HTR-8/SVneo (cell line): ENCODE measurements around the gene NEUROG3.

ENCODE experiments used
- DNase-seq: peaks from one replicate; pipeline ENCODE4 v3.0.0; 2011; ENCODE audit warnings: low spot score, mixed read lengths; ENCODE audit not compliant: insufficient read length
- FAIRE-seq: peaks from 2 replicates; lab custom pipeline; 2011; peaks lifted over from hg19 to GRCh38; lab: Jason Lieb, UNC

NEUROG3 gene, protein sequence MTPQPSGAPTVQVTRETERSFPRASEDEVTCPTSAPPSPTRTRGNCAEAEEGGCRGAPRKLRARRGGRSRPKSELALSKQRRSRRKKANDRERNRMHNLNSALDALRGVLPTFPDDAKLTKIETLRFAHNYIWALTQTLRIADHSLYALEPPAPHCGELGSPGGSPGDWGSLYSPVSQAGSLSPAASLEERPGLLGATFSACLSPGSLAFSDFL

DNA sequence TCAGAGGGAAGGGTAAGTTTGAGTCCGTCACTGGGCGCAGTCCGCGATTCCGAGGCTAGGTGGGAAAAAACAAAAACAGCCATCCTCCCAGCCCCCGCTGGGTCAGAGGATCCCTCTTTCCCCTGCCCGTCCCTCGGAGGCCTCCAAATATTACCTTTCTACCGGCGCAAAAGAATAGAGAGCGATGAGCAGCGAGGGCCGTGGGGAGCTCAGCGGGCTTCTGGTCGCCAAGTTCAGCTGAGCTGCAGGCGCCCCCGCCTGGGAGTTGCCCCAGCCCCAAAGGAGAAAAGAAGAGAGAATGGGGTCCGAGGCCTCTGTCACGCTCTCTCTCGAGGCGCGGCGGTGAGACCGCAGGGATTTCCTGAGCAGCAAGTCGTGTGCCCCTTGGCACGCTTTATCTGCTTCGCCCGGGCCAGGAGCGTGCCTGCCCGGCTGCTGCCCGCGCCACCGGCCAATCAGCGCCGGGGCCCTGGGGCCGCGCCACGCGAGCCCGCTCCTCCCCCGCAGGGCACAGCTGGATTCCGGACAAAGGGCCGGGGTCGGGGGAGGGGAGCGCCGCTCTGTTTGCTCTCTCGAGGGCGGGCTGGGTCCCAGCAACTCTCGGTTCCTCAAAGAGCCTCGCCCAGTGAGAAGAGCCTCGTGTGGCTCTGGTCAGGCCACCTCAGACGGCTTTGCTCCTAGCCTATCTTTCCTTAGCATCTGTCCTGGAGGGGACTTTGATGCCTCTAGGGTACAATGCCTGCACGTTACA lies at the start of gene NEUROG3:
NEUROG3 (minus strand) TSS at position 367 of the 751 bp plus-strand sequence. CDS start 379 bp downstream, outside the sequence.
- no peak for DNase-seq
- FAIRE-seq, result no peak

- no peak for FAIRE-seq
- DNase-seq, result no peak
Measured at GRCh38 chr10:69620625-69621024, 47.4 kb upstream of the NEUROG3 start.

DNA sequence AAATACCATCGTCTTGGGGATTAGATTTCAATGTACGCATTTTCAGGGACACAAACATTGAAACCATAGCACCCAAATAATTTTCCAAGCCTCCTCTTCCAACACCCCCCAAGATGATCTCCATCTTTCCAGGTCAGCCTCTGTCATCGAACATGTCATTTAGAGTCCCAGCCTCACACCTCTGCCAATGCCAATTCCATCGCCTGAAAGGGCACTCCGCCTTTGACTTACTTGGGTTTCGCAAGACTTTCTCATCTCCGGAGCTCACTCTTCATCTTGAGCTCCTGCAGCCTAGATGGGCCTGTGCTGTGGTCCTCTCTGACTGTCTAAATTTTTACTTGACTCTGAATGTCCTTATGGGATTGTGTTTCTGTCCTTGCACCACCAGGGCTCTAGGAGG lies 46.4 kb upstream of the NEUROG3 start:
- DNase-seq (no peak), FAIRE-seq (no peak)

DNA sequence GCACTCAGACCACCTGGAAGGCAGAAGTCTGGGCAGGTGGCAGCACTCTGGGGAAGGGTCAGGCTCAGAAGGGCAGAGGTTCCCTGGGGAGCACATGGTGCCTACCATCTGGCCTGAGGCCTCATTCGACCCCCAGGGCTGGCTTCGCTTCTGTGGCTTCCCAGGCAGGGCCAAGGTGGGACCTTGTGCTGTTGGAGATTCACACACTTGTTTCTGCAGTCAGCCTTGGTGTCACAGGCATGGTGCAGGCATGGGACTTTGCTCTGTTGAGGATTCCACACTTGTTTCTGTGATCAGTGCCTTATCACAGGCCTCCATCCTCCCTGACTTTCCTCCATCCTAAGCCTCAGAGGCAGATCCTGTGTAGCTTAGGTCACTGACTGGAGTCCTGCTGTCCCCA lies 45.5 kb upstream of the NEUROG3 start:
- FAIRE-seq (no peak), DNase-seq (no peak)

DNA sequence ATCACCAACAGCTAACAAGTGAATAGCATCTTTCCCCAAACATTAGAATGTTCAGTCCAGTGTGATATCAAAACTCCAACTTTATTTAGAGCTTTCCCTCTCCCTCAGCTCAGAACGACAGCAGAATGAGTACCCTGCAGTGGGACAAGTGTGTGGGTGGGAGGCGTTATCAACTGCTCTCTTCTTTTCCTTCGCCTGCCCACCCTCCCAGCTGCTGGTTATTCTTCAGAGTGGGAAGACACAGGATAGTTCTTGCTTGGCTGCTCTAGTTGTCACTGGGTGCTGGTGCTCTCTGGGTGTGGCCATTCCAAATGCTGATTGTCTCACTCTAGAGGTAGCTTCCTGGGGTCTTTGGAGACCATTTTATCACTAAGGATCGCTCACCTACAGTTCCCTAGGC lies 43.1 kb upstream of the NEUROG3 start:
- no peak for FAIRE-seq
- DNase-seq, result no peak

DNA sequence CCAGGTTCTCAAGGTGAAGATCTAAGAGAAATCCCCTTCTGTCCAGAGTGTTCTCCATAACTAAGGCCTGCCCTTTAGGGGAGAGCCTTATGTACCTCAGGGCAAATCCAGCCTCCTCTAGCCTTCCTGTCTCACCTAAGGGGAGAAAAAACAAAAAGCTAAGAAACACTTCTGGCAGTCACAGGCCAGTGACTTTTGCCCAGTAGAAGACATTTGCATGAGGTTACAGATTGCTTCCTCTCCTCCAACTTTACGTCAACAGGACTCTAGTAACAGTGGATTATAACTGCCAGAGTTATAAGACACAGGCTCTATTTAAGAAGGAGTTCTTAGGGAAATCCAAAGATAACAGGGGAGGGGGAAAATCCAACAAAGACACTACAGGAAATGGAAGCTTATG lies 40.9 kb upstream of the NEUROG3 start:
- FAIRE-seq, result no peak
- DNase-seq, result no peak

DNA sequence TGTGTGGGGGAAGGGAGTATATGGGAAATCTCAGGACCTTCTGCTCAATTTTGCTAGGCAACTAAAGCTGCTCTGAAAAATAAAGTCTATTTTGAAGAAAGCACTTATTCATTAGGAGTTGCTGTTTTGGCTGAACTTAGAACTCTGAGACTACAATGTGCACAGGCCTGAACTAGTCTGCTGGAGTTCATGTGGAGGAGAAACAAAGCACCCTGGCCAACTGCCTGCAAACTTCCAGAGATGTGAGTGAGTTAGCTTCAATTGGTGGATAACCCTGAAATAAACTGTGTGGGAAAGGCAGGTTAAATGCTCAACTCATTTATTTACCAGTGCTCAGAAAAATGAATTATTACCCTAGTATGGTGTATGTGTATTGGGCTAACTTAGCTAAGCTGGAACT lies 39.5 kb upstream of the NEUROG3 start:
- DNase-seq (no peak), FAIRE-seq (no peak)

DNA sequence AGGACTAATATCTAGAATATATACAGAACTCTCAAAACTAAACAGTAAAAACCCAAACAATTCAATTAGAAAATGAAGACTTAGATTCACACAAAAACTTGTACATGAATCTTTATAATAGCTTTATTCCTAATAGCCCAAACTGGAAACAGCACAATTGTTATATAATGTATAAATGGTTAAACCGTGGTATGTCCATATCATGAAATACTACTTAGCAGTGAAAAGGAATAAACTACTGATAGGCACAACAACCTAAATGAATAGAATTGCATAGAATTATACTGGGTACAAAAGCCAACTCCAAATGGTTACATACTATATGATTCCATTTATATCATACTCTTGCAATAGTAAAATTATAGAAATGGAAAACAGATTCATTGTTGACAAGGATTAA lies 35.9 kb upstream of the NEUROG3 start:
- DNase-seq (no peak), FAIRE-seq (no peak)

DNA sequence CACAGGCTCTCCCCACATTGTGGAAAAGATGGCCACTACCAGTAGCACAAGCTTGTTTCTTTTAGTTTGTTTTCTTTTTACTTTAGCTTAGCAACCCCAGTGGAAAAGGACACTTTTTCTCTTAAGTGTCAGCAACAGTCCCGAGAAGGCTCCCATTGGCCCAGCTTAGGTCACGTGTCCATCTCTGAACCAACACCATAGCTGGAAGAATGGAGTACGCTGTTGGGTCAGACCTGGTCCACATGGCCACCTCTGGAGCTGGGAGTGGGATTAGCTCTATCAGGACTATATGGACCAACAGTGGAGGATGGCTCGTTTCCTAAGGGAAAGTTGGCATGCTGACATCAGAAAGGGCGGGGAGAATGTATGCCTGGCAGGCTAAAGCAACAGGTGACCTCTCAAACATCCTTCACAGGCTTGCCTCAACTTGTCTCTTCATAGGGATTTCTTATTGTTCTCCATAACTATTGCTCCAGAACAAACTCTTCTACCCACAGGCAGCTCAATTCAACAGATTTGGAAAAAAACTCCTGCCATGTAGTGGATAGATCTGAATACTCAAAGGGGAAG lies 27.6 kb upstream of the NEUROG3 start:
- FAIRE-seq (no peak), DNase-seq (no peak)

DNA sequence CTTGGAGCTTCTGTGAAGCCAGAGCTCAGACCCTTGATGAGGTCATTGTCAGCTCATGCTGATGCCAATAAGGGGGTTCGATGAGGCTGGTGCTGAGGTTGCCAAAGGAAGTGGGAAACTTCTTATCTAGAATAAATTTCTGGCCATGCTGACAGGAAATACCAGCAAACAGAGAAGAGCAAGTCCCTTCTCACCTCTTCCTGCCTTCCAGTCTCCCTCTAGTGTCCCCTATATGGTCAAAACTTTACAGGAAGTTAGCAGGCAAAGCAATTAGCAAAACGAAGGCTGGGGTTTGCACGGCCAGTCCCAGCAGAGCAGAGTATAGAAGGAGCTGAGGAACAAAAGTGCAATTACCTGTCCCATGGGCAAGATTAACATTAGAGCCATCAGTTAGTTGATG lies 15.1 kb upstream of the NEUROG3 start:
- no peak for FAIRE-seq
- DNase-seq, result no peak

- no peak for FAIRE-seq
- no peak for DNase-seq
Measured at GRCh38 chr10:69584624-69585023, 11.4 kb upstream of the NEUROG3 start.

DNA sequence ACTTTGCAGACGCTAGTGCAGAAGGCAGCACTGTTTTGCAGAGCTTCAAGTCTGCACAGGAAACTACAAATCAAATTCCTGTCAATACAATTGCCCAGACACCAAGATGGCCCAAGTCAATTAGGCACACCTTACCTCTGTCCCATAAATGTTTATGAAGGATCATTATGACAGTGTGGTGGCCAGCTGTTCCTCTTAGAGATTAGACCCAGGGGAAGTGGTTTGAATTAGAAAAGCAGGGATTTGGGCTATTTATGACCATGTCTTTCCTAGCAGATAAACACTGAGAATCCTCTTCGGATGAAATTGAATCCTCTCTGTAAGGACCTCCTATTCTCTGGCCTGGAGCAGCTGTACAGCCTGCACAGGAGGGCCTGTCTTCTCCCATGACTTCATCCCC lies 9.9 kb upstream of the NEUROG3 start:
- DNase-seq (no peak), FAIRE-seq (no peak)

DNA sequence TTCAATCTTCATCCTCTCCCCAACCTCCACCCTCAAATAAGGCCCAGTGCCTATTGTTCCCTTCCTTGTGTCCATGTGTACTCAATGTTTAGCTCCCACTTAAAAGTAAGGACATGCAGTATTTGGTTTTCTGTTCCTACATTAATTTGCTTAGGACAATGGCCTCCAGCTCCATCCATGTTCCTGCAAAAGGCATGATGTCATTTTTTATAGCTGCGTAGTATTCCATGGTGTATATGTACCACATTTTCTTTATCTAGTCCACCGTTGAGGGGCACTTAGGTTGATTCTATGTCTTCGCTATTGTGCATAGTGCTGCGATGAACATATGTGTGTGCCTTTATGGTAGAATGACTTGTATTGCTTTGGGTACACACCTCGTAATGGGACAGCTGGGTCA lies 7.2 kb upstream of the NEUROG3 start:
- no peak for FAIRE-seq
- DNase-seq, result no peak

- no peak for DNase-seq
- no peak for FAIRE-seq
Measured at GRCh38 chr10:69579464-69580060, 6.3 kb upstream of the NEUROG3 start.

GRCh38 chr10:69578508-69578991 lies 5.3 kb upstream of the NEUROG3 start:
- DNase-seq (no peak), FAIRE-seq (no peak)

DNA sequence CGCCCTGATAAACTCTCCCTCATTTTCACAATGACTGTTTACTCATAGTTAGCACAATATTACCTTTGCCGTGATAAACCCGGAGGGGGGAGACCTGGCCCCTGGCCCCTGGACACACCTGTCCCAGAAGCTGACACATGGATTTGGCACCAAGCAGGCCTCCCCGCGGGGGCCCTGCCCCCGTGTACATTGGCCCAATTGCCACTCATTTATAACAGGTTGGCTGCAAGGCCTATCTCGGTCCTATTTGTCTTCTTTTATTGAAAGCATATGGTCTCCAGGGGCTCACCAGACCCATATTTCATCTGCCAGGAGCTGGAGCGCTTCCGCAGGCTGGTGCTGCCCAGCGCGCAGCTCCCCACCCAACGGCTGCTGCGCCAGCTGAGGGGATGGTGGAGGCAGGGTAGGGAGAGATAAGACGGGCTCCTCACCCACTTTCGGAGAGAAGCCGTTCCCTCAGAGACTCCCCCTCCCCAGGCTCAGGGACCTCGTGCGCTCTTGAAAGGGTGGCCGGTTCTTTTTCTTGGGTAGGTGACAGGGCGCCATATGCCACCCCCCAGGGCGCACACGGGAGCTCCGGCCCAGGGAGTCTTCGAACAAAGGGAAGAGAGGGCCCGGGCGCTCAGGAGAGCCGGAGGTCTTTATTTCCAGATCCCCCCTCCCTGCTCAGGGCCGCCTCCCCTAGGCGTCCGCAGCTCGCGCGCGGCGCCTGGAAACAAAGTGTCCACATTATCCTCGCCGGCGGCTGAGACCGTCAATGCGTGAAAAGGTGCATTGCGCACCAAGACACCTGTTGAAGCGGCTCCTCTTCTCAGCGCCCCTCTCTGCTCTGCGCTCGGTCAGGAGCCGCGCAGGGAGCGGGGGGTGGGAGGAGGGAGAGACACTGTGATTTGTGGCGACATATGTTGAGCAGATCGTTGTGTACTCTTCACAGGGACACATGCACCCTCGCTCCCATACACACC lies 4.3 kb upstream of the NEUROG3 start:
- no peak for DNase-seq
- no peak for FAIRE-seq

DNA sequence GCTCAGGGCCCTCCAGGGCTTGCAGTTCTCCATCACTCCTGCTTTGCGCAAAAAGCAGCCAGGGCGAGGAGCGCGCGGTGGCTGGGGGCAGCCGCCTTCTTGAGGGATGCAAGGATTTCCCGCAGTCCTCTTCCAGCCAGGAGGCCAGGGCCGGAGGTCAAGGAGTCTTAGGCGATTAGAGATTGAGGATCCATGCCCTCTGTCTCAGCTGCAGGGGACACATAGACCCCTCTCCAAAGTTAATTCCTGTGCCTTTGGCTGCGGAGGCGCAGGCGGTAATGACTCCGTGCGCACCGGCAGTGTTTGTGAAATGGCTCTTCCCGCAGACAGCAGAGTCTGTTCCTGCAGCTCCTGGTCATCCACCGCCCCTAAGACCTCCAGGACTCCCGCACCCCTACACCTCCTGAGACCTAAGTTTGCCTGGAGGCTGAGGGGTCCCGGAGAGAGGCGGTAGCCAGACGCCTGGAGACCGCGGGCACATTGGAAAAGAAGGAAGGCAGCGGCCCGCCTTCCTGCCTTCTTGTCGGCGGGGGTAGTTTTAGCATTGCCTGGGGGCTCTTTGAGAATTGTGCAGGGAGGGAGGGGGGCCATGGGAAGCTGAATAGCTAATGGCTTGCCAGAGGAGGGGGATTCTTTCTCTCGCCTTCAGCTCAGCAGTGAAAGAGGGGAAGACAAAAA lies 3.3 kb upstream of the NEUROG3 start:
- DNase-seq (no peak), FAIRE-seq (no peak)

GRCh38 chr10:69575164-69575722 lies 2.0 kb upstream of the NEUROG3 start:
- no peak for DNase-seq
- no peak for FAIRE-seq

DNA sequence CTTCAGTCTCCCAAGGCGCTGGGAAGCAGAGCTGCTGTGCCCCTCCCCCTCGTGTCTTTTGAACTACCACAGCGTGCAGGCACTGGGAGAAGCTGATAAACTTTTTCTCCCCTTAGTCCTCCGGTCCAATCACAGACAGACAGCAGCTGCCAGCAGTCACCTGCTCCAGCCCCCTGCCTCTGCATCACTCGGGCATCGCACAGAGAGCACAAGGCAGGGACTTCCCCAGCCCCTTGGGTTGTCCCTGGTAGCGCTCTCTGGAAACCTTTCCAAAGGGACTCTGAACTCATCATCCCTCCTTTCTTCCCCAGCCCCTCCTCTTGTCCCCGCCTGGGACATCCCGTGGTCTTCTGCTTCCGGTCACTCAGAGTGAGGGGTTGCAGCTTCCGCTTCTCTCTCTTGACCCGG lies 1.4 kb upstream of the NEUROG3 start:
- FAIRE-seq (no peak), DNase-seq (no peak)
